TTC549 (cell line): Measurements from ENCODE around the gene OARD1.

Experiments
- FAIRE-seq: peaks from 2 replicates; lab custom pipeline; 2012; peaks lifted over from hg19 to GRCh38; lab: Jason Lieb, UNC

Gene OARD1

DNA sequence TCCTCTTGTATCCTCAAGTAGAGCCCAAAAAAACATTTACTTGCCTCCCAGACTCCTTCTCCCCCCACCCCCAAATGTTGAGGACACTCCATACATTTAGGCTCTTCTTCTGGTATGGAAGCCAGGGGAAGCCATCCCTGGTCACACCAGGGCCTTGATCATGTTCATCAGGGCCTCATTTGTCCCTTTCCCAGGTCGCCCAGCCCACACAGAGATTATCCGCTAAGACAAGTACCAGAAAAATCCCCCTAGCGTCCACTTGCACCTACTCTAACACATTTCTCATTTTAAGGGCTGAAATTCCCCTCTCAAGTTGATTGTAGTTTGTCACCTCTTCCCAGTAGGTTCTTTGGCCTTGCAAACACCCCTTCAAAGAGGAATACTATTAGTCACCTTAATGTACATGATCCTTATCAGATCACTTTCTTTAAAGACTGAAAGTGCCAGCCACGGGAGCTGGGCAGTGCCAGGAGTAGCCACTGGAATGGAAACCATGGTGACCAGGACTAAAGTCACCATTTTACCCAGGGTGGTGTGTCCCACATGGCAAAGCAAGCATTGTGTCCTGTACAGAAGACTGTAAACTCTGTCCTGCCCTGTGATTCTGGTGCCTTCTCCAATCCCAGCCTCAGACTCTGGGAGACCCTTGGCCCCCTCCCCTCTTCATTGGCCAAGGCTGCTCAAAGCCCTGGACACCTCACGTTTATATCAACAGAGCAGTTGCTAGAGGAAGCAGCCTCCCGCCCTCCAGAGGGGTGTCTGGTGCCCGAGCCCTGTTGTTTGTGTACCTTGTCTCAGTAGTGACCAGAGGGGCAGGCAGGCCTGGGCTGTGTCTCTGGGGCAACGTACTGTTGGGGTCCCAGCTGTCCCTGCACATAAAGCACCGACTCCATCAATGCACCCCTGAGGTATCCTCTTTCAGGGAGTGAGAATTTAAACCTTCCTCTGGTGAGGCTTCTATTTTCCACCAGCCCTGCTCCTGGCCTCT, 24.1 kb downstream of the OARD1 start:
- FAIRE-seq, result no peak

DNA sequence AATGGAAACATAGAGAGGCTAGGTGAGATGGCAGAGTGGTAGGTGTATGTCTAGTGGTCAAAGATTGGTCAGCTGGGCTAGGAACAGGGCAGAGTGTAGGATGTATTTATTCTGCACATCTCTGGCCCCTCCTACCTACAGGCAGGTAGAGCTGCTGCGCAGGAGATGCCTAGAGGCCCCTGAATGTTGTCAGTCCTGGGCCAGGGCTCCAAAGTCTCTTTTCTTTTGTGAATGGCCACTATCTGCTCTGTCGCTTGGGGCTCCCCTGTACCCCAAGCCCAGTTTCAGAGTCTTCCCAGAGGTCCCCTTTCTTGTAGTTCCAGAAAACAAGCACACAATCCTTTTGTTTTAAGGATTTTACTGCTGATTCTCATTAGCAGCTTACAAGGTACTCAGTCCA, 24.9 kb downstream of the OARD1 start:
- FAIRE-seq, result no peak

DNA sequence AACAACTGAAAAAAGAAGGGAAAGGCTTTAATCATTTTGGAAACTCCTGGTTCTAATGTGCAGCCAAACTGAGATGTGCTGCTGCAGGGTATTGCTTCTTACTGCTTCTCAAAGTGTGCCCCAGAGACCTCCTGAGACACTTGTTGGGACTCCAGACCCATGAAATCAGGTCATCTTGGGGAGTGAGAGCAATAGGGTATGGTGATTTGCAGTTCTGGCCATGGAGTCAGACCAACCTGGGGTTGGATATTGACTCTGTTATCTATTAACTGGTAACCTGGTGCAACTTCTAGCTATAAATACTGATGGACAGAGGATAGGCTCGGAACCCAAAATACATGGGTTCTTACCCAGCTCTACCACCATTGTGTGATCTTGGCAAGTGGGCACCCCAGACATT, 26.1 kb downstream of the OARD1 start:
- no peak for FAIRE-seq

DNA sequence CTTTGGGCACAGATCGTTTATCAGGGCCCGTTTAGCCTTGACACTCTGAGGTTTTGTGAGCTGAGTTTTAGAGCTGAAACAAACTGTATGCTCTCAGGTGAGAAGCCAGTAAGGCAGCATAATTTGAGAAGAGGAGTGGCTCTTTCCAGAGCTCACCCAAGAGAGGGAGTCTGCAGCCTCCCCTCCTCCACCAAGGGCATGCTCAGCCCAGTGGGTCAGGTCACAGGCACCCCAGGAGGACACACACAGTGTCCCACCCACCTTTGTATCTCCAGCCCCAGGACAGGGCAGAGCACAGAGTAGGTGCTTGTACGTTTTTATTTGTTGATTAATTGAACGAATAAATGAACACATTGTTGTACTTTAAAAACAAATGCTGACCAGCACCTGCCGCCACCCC, 26.5 kb downstream of the OARD1 start:
- no peak for FAIRE-seq

DNA sequence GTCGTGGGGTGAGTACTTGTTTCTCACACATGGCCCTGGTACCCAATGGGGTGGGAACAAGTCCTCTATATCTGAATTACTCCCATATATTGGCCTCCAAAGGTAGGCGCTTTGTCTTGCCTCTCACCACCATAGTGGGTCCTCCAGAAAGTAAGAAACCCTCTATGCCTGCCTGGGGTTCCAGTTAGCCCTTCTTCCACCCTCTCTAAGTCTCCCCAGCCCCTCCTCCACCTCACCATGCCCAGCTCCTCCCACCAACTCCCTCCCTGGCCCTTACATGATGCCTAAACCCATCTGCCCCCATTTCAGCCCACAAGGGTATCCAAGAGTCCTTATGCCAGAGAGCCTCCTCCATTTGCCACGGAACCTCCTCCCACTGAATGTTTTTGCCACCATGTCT, 29.0 kb downstream of the OARD1 start:
- FAIRE-seq, result no peak

DNA sequence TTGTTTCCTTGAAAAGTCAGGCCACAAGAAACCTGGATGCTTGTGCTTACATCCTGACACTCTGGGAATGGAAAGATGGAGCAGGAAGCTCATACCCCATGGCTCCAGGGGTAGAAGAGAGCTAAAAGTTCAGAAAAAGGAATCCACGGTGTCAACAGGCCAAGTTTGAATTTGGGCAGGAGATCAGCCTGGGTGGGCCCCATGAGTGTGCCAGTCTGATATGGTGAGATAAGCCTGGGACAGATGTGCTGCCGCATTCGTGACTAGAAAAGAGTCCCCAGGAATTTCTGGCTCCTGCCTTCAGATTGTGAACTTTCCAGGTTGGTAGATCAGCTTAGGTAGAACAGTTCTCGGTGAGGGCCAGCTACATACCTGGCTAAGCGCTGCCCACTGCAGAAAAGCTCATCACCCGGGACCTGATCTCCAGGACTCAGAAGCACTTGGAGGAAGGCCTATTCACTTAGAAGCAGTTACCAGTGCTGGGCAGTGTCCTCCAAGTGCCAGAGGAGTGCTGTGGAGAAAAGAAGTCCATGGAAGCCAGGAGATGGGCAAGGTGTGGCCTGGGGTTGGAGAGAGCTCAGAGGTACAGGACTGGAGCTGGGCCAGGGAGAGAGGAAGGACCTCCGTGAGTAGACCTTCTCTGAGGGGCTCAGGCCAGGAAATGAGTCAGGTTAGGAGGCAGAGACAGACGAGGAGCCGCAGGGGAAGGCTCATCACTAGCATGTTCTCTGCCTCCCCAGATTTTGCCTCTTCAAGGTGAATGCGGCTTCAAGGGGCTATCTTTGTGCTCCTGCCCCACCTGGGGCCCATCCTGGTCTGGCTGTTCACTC, 29.7 kb downstream of the OARD1 start, which contains the start of gene TSPO2:
Gene TSPO2, plus strand, starts transcription at position 242 of the 830 bp plus-strand sequence. Its CDS starts 519 bp downstream, at position 761.
- no peak for FAIRE-seq

DNA sequence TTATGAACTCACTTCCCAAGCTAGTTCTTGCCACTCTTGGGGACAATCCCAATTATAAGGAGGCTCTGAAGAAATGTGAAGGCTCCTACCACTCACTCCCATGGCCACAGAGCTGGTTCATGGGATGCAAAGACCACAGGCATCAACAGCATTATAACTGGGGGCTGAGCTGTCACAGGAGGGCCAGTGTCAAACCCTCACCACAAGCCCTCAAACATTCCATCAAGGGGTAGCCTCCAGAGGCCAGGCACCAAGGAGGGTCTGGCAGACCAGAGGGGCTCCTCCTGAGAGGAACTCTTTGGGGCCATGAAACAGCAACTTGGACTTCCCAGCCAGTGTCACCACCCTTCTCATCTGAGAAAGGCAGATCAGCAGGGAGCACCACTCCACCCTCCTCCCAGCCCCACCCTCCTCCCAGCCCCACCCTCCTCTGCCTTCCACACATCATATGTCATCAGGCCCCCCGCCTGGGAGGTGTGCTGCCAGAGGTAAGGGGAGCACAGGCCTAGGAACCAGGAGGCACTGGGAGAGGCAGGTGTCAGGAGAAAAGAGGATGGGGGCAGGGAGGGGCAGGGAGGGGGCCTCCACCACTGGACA, 31.1 kb downstream of the OARD1 start:
- FAIRE-seq, result no peak

DNA sequence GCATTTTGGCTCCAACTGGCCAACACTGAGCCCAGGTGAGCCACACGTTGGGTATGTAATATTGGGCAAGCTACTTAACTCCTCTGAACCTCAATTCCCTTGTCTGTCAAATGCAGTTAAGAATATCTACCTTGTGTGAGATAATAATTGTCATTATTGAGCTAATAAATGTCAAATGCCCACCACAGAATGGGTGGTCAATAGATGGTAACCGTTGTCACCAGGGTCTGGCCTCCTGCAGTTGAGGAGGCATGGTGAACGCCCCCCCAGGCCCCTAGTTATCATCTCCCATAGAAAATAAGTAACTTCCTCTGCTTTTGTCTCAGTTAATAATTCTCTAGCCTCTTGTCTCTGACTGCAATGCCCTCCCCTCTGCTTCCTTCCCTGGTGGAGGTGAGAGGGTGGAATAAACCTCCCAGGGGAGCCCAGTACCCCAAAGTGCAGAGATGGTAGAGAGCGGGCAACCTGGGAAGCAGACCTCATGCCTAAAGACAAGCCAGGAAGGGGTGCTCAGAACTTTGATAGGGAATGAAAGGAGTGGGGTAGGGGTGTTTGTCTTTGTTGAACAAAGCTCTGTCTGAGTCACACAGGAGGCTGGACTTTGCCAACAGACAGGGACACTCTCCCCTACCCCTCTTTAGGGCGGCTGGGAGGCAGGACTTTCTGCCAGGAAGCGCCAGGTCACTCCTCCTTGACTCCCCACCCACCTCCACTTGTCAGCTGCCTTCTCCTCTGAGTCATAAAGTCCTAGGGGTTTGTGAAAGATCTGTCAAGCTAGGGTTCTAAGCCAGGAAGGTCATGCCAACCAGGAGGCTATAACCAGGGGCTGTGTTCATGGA, 31.8 kb downstream of the OARD1 start:
- no peak for FAIRE-seq

DNA sequence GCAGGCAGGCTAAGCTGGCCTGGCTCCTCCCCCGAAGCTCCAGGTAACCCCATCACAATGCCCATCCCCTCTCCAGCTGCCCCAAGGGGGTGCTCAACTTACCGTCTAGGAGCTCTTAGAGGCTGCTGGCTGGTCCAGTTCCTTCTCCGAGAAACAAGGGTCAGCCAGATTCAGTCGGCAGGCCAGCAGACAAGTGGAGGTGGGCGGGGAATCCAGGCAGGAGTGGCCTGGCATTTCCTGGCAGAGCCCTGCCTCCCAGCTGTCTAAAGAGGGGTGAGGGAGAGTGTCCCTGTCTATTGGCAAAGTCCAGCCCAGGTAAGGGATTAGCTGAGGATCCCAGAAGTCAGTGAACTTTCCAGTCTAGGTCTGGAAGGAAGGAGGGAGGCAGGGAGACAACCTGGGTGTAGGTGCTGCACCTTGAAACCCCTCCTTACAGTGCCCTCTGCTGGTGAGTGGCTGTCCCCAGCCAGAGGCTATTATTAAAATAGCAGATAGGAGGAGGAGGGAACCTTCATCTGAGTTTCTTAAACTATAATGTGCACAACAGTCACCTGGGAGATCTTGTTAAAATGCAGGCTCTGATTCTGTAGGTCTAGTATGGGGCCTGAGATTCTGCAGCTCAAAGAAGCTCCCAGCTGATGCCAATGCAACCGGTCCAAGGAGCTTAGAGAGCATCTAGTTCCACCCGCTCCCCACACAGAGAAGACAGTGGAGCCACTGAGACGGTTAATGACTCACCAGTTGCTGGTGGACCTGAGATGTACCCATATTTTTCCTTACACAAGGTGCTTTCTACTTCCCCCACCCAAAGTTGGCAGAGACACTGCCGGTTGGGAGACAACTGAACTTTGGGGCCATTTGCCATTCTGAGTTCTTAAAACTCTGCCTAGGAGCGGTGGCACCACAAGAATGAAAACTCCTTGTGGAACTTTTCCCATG, 32.8 kb downstream of the OARD1 start, which contains the start of gene UNC5CL:
Gene UNC5CL, minus strand, starts transcription at position 162 of the 939 bp plus-strand sequence. CDS start 4,147 bp downstream, outside the sequence.
- no peak for FAIRE-seq

DNA sequence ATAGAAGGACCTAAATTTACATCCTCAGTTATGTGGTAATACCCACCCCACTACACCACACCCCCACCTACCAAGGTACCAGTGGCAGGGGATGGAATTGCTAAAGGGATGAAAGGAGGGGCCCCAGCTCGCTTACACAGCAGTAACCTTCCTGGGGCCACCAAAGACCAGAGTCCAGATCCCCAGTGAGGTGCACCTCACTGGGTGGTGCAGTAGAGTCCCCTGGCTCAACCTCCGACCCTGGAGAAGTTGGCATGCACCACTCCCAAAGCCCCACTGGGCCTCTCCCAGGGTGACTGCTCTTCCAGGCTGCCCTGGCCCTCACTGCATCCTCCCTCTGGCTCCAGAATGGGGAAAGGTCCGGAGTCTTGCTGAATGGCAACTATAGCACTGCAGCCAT, 34.0 kb downstream of the OARD1 start:
- FAIRE-seq, result no peak

DNA sequence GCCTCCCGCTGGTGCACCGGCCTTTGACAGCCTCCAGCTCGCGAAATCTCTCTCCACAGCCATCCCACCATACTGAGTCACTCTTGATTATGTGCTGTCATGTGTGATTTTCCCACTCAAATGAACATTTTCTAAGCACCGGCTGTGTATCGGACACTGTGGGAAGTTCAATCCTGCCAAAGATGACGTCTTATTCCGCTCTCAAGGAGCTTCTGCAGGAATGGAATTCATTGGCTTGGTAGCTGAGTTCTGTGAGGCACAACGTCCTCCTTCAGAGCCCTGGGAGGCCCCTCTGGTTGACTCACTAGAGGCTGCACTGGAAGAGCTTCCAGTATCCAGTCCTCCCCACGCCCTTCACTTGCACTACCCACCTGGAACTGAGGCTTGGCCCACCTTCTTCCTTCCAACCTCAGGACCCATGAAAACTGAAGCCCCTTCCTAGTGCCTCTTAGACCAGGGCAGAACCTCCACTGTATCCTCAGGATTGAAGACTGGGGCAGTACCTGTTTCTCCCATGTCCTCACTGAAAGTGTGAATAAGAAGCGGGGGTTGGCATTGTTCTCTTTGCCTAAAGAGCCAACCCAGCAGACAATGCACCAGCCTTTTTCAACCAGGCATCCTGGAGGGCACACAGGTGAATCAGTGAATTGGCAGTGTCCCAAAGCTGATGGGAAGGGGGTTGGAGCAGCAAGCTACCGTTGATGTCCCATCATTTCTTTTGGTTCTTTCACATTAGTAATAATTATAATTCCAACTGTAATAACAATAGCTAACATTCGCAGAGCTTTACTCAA, 34.9 kb downstream of the OARD1 start:
- FAIRE-seq, result no peak

DNA sequence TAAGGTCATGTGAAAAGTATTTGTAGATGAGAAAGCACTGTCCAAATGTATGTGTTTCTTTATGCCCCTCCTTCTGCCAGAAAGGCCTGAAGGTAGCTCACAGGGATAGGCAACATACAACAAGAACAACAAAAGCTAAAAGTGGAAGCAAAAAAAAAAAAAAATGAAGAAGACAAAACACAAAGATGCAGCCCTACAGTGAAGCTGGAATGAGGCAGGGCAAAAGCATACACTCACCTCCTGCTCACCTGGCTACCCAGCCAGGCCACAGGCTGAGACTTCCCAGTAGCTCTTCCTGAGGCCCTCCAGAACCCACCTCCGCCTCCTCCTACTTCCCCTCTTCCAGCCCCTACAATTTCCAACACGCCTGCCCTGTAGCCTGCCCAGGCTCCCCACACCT, 35.6 kb downstream of the OARD1 start:
- FAIRE-seq, result no peak

DNA sequence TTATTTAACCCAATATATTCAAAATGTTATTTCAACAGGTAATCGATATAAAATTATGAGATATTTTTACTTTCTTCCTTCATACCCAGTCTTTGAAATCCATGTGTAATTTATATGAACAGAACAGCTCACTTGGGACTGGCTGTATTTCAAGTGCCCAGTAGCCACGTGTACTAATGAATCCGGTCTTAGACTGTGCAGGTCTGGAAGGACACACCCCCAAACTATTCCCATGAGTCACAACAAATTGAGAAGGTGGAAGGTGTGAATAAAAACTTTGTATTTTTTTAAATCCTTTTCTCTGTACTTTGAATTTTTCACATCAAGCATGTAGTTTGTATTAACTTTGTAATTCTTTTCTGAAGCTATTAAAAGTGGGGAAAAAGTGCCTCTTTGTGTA, 36.0 kb downstream of the OARD1 start:
- FAIRE-seq, result no peak

DNA sequence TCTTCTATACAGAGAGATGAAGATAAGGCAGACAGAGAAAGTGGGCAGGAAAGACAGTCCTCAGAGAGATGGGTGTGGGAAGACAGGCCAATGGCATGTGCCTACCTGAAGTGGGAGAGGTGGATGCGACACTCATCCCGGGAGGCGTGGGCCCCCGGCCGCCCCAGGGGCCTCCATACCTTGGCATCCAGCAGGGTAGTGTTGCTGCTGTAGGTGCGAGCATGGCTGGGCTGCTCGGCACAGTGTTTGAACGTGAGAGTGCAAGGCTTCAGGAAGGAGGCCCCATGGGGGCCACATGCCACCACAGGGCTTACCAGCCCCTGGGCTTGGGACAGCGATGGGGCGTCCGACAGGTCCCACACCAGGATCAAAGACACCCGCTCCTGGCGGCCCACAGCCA, 38.4 kb downstream of the OARD1 start:
- no peak for FAIRE-seq

DNA sequence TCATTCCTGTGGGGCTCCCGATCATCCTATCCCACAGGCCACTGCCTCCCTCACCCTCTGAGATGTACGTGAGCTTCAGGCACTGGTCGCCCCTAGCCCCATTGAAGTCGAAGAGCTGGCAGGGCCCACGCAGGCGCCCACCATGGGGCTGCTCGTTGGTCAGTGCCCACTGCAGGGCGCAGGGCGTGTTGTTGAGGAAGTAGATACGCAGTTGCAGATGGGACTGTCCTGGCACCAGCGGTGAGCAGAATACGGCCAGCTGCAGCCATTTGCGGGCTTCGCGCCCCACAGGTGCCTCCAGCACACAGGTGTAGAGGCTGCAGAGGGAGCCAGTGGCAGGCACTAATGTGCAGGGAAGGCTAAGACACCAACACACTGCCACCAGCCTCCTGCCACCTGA, 39.3 kb downstream of the OARD1 start:
- no peak for FAIRE-seq

DNA sequence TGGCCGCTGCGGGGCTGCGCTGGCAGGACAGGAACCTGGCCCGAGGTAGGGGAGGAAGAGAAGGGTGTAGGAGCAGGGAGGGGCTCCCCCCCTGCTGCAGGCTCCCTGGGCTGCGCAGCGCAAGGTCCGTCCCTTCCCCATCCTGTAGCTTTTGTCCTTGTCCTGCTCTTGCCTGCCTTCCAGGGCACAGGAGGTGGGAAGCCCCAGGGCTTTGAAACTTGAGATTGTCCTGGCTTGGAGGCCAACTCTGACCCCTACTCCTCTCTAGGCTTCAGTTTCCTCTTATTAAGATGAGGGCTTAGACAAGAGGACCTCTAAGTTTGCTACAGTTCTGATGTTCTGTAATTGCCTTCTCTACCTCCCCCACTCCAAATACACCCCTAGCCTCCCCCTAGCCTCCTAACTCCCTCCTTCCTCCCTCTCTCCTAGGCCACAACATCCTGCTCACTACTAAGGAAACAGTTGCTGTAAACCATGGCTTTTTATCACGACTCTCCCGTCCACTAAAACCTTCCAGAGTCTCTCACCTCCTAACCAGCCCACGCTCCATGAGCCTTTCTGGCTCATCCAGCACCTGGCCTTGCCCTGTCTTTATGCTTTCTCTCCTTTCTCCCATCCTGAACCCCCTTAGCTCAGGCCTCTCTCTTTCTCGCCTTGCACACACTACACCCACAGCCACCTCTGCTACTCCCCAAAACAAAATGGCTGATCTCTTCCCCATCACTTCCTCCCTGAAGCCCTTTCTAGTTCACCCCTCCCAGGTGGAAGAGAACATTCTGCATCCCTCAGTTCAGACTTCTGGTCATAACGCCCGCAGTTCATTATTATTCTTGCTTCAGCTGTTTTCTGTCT, 43.4 kb downstream of the OARD1 start:
- FAIRE-seq, result no peak

DNA sequence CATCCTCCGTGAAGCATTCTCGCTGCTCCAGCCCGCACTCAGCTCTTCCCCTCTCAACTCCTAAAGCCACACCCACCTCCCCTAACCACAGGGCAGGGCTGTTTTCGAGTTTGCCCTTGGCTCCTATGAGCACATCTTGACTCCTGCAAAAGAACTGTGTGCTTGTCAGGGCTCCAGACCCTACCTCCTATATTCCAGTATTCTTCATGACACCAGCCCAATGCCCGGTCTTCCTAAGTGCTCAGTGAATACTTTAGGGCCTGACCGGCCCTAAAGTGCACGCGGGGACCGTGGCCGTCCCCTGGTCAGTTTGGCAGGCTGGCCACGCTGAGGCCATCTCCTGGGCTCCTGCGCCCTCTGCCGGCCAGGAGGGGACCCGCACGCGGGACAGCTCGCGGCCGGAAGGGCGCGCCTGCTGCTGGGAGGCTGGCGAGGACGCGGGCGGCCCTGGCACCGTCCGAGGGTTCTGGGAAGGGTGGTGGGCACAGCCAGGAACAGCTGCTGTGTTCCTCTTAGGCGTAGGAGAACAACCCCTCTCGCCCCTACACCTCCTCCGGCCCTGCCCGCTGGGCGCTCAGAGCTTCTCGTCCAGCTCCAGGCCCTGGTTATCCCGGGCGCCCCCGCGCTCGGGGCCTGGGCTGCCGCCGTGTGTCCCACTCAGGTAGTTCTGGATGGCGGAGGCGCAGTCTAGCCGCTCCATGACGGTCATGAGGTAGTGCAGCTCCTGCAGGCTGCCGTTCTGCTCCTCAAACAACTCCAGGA, 44.2 kb downstream of the OARD1 start:
- no peak for FAIRE-seq

DNA sequence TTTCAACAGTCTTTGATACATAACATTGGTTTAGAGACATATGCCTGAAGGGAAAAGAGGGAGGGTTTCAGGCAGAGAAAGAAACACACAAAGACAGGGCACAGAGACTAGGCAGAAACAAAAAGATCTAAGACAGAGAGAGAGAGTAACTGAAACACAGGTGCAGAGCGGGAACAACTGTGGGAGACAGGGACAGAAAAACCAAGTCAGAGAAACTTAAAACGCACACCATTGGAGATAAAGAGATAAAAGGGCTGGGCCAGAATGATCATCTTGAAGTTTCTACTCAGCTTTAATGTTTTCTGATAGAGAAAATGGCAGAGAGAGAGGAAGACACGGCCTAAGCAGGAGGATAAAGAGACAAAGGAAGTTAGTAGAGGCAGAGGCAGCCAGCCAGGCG, 44.9 kb downstream of the OARD1 start:
- FAIRE-seq, result no peak
